Left forelimb (tissue), 1 donor: ENCODE results near the gene HMCES.
"Not testable (repeated sequence)": the region's sequence is repeated elsewhere in the genome, so short reads cannot be mapped to it uniquely, and the experiment has no call there.

Source experiments
- DNase-seq: peaks from one replicate; pipeline ENCODE4 v3.0.0-alpha.2; 2018; ENCODE audit warnings: low spot score

The HMCES gene

GRCh38 chr3:129320825-129321487, 42.3 kb downstream of the HMCES start:
- DNase-seq: no peak

- no peak for DNase-seq
These were observed 43.2 kb downstream of the HMCES start for GRCh38 chr3:129321887-129322286.

GRCh38 chr3:129323651-129324294, 45.1 kb downstream of the HMCES start:
- DNase-seq: no peak

- no peak for DNase-seq
These were observed 46.2 kb downstream of the HMCES start for GRCh38 chr3:129324855-129325254.

- no peak for DNase-seq
These were observed 46.7 kb downstream of the HMCES start for GRCh38 chr3:129325383-129325782.

GRCh38 chr3:129326138-129326537, 47.5 kb downstream of the HMCES start:
- no peak for DNase-seq

GRCh38 chr3:129326595-129326994, 47.9 kb downstream of the HMCES start:
- no peak for DNase-seq

- no peak for DNase-seq
These were observed 48.8 kb downstream of the HMCES start for GRCh38 chr3:129327510-129327909.

GRCh38 chr3:129329858-129330257, 51.2 kb downstream of the HMCES start:
- no peak for DNase-seq

- no peak for DNase-seq
These were observed 51.7 kb downstream of the HMCES start for GRCh38 chr3:129330409-129330808.

GRCh38 chr3:129333891-129334290, 55.2 kb downstream of the HMCES start:
- no peak for DNase-seq

GRCh38 chr3:129336093-129336706, 57.5 kb downstream of the HMCES start:
- no peak for DNase-seq

- DNase-seq: not testable (repeated sequence)
These were observed 59.0 kb downstream of the HMCES start for GRCh38 chr3:129337719-129338118.

- not testable (repeated sequence) for DNase-seq
These were observed 60.5 kb downstream of the HMCES start for GRCh38 chr3:129339186-129339585.

- not testable (repeated sequence) for DNase-seq
These were observed 61.2 kb downstream of the HMCES start for GRCh38 chr3:129339833-129340232.

GRCh38 chr3:129341331-129342141, 62.9 kb downstream of the HMCES start:
- no peak for DNase-seq

- no peak for DNase-seq
These were observed 65.1 kb downstream of the HMCES start for GRCh38 chr3:129343643-129344360.

GRCh38 chr3:129344540-129345220, 66.0 kb downstream of the HMCES start:
- no peak for DNase-seq

GRCh38 chr3:129345281-129345680, 66.6 kb downstream of the HMCES start:
- no peak for DNase-seq

- no peak for DNase-seq
These were observed 67.3 kb downstream of the HMCES start for GRCh38 chr3:129345971-129346370.
